GM18505 (cell line): Measurements from ENCODE around the gene PDHX.

Experiments used
- ATAC-seq: cut with Tn5 transposase; IDR thresholded peaks from one replicate; pipeline ENCODE4 v1.9.1; 2021; ENCODE audit not compliant: unreplicated experiment
- POLR2A ChIP-seq: IDR thresholded peaks from 4 replicates; pipeline ENCODE4 v1.6.1; 2011; ENCODE audit warnings: borderline replicate concordance; ENCODE audit not compliant: insufficient read depth, insufficient read length; ENCODE audit errors: extremely low read depth

PDHX gene

DNA sequence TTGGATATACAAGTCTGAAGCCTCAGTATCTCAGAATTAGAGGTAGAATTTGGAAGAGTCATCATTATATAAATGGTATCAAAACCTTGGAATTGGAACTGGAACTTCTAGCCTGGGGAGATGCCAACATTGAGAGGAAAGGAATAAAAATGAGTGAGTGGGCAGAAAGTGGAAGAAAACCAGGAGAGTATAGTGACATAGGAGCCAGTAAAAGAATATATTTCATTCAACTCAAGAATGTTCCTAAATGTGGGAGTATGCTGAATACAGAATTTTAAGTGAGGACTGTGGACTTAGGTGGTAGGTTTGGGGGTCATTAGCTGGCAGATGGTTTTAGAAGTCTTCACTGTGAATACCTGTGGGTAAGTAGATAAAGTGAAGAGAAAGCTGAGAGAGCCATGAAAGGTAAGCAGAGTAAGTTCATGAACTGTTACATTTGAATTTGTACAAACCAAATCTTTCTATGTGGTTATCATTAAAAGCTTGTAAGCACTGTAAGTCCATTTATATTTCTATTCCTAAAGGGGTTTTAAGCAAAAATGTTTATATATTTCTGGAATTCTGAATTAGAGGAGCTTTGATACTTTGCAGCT, 60.2 kb downstream of the PDHX start:
- ATAC-seq, result no peak
- no peak for TF ChIP-seq POLR2A

DNA sequence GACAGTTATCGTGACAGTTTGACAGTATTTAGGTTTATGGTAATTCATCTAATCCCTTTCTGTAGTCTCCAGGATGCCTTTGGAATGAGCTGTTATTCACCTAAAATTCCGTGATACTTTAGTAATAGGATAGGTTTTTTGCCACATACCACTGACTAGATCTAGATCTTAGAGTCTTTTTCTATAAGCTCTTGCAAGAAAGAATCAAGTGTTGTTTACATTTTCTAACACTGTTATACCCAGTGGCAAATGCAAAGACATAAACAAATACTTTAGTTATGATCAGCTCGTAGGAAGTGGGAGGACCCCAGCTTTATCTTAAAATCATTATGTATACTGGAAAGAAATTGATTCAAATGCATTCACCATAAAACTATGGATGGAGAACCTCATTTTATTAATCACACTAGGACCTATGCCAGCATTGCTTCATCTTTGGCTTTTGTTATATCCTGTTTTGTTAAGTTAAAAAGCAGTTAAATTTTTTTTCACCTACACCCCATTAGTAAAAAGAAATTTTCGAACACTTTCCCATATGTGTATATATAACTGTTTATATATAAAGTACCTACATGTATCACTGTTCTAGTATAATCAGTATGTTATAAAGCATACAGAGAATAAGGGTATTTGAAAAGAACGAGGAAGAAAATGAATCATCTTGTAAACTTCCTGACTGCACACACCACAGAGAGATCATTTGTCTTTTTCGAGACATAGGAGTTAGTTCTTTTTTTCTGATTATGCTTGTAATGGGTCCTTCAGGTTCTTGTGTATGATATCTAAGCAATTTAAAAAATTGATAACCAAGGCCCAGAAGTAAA, 60.9 kb downstream of the PDHX start:
- ATAC-seq, result no peak
- no peak for TF ChIP-seq POLR2A

DNA sequence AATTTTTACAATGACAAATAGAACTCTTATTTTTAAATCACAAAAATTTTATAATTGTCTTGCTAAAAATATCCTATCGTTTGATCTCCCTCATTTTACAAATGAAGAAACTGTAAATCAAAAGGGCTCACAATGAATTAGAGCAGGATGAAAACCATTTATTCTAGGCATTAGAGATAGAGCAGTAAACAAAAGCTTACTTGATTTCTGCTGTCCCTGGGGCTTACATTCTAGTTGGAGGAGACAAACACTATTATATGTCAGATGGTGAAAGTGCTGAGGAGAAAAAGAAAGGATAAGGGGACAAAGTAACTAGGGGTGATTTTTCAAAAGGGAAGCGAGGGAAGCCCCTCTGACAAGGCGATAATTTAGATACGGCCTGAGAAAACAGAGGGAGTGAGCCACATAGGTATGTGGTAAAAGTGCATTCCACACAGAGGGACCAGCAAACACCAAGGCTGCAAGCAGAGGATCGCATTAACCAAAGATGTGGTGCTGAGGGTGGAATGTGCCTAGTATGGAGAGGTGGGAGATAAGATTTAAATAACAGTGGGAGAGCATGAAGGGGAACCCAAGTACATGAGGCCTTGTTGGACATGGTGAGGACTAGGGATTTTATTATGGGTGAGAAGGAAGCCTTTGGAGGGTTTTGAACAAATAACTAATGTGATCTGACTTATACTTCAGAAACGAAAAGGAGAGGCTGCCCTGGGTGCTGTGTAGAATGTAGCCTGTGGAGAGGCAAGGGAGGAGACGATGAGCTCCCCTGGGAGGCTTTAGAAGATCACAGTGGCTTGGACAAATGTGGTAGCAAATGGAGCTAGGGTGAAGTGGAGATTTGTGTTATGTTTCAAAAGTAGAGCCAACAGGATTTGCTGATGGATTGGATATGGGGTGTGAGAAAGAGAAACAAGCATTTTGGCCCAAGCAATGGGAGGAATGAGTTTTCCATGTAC, 62.1 kb downstream of the PDHX start:
- no peak for ATAC-seq
- no peak for TF ChIP-seq POLR2A

DNA sequence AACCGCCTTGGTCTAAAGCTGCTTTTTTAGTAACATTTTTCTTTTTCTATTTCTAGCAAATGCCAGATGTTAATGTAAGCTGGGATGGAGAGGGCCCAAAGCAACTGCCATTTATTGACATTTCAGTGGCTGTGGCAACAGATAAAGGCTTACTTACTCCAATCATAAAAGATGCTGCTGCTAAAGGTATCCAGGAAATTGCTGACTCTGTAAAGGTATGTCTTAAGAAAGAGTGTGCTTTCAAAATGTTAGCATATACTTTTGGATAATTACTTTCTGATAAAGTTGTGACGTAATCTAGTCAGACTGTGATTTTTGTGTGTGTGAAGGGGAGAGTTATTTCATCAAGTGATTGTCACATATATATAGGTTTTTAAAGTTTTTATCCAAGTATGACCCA, 68.1 kb downstream of the PDHX start:
- no peak for TF ChIP-seq POLR2A
- ATAC-seq, result no peak

DNA sequence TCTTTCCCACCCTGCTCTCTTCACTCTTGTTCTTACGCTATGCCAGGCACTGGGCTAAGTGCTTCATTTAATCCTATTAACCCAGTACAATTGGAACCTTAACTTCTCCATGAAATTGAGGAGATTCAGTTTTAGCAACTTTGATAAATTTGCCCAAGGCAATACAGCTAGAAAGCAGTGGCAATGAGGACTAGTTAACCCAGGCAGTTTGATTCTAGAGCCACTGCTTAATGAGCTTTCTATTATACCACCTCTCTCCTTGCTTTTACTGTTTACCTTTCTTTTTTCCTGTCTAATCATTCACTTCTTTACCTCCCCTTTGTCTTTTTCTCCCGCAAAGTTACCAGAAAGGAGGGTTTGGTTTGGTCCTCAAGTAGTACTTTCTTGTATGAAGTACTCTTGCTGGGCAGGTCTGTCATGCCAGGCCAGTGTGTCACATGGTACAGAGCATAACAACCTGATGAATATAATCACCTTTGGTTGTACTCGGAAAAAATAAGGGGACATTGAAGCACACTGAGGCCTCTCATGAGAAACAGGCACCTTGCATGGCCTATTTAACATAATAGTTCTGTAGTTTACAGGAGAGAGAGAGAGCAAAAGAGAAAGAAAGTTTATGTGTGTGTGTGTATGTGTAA, 70.6 kb downstream of the PDHX start:
- no peak for TF ChIP-seq POLR2A
- ATAC-seq, result no peak

DNA sequence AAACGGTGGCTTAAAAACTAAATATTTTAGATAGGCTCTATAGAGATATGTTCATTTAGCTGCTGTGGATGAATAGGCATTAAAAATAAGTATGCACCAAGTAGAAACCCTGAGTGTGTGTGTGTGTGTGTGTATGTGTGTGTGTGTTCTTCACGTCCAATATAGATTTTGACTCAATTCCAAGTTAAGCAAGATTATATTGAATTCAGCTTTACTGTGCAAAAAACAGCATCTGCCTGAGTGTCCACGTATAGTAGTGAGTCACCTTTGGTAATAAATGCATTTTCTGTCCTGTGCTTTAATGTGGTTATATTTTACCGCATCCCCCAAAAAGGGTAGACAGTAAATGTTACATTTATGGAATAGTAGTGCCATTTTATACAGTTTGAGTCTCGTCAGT, 71.2 kb downstream of the PDHX start:
- ATAC-seq, result no peak
- no peak for TF ChIP-seq POLR2A

DNA sequence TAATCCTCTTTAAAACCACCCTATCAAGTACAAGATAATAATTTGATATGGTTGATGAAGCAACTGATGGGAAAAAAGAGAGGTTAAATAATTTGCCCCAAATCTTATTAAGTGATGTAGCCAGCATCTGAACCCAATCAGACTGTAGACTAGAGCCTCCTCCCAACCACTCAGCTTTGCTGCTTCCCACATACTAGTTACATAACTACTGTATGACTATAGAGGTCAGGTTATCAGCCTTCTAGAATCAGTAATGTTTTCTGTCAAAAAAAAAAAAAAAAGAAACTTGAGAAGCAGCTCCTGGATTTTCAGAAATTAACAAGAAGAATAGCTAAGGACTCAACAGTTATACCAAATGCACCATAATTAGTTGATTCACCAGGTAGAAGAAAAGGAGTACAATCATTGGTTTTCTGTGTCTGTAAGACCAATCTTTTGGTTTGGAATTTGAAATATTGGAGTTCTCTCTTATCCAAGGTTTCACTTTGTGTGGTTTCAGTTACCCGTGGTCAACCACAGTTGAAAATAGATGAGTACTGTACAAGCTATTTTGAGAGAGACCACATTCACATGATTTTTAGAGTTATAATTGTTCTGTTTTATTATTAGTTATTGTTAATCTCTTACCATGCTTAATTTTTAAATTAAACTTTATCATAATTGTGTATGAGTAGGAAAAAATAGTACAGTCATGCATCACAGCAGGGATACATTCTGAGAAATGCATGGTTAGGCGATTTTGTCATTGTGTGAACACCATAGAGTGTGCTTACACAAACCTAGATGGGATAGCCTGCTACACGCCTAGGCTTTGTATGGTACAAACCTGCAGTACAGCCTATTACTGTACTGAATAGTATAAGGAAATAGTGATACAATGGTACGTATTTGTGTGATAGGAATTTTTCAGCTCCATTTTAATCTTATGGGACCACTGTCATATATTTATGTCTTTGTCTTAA, 72.2 kb downstream of the PDHX start:
- TF ChIP-seq POLR2A, result no peak
- ATAC-seq, result no peak

DNA sequence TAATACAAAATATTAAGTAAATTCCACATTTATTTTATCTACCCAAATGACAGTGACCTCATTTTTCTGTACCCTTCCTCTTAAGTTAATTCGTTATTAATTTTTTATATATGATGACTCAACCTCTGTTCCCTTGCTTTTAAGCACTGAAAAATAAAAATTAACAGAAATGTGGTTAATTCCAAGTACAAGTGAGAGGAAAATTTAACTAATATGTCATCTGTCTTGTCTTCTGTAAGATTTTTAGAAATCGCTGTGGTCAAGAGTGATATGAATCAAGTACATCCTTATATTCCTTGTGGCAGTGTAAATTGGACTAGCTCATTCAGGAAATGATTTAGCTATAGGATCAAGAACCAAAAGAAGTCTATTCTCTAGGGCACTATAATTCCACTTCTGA, 74.5 kb downstream of the PDHX start:
- no peak for TF ChIP-seq POLR2A
- ATAC-seq, result no peak

DNA sequence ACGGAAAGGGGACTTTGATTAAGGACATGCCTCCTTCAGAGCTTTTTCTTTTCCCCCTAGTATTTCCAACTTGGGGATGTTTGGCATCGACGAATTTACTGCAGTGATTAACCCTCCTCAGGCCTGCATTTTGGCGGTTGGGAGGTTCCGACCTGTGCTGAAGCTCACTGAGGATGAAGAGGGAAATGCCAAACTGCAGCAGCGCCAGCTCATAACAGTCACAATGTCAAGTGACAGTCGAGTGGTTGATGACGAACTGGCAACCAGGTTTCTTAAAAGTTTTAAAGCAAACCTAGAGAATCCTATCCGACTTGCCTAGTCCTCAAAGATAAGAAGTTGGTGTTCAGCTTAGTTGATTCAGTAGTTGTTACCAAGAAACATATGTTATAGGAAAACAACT, 78.4 kb downstream of the PDHX start:
- ATAC-seq, result no peak
- TF ChIP-seq POLR2A, result no peak

DNA sequence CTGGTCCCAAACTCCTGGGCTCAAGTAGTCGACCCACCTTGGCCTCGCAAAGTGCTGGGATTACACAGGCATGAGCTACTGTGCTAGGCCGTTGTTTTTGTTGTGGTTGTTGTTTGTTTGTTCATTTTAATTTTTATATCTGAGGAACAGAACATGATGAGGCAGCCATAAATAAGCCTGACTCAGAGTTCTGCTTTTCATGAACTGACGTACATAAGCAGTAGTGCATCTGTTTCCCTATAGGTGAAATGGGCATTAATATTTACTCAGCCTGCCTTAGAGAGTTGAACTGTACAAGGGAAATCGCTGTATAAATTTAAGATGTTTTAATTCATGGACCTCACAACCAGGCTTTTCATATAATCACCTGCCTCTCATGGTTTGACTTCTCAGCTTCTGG, 80.5 kb downstream of the PDHX start:
- ATAC-seq, result no peak
- no peak for TF ChIP-seq POLR2A

DNA sequence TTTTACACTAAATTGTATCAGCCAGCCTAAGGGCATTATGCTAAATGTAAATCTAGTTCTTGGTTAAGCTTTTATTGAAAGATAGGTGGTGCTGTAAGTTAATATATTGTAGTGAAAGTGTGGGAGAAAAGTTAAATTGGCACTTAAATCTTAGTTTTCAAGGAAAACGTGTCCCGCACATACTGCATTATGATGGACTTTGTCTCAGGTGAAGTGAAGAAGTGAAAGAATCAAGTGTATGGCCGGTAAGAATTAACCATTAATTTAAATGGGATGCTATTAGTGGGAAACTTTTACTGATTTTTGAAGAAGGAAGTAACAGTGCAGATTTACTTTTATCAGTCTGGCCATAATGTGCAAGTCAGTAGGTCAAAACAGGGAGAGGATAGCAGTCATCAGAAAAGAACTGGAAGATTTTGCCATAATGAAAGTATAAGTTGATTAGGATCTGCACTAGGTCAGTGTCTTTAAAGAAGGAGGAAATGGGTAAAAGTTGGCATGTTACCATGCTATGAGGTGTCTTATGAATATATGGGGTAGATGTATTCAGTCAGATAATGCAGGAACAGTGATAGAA, 81.6 kb downstream of the PDHX start:
- TF ChIP-seq POLR2A, result no peak
- ATAC-seq, result no peak

DNA sequence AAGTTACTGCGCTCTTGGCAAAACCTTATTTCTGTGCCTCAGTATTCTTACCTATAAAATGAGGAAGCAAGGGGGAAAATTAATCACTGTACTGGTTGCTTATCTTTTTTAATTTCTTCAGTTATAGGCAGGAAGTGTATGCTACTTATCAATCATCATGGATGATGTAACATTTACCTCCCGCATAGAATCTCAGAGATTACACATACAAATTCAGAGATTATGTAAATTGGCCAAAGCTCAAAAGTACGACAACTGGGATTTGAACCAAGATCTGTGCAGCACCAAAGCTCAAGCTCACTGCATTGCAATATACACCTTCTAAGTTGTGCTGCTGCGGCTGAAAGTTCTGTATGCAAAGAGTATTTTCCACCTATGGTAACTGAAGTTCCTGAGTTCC, 83.0 kb downstream of the PDHX start:
- no peak for ATAC-seq
- TF ChIP-seq POLR2A, result no peak
